SK-N-SH treated with all-trans-retinoic acid at 6 μM for 48 hours (cell line): ENCODE data around the gene FRYL.

Experiments
- GLIS3 ChIP-seq: fragments of 250-450 bp; sonication (Bioruptor Pico); IDR thresholded peaks from 2 replicates; pipeline ENCODE4 v1.5.0; 2020; ENCODE audit warnings: mild to moderate bottlenecking, moderate library complexity
- ZNF70 ChIP-seq: fragments of 450-650 bp; formaldehyde crosslinking; IDR thresholded peaks from 2 replicates; pipeline ENCODE4 v1.5.0; 2020; ENCODE audit warnings: mild to moderate bottlenecking, moderate library complexity
- TF ChIP-seq, protein P1 (sequence below): fragments of 250-450 bp; sonication (Bioruptor Pico); IDR thresholded peaks from 2 replicates; pipeline ENCODE4 v1.5.1; 2020; ENCODE audit warnings: low read depth, mild to moderate bottlenecking, moderate library complexity
- TF ChIP-seq, protein P2 (sequence below): fragments of 250-450 bp; sonication (Bioruptor Pico); IDR thresholded peaks from 2 replicates; pipeline ENCODE4 v1.5.0; 2020; ENCODE audit warnings: mild to moderate bottlenecking, moderate library complexity
- TF ChIP-seq, protein P3 (sequence below): fragments of 250-450 bp; sonication (Bioruptor Pico); IDR thresholded peaks from 2 replicates; pipeline ENCODE4 v1.8.0; 2020; ENCODE audit warnings: mild to moderate bottlenecking, moderate library complexity, borderline replicate concordance

DNA sequence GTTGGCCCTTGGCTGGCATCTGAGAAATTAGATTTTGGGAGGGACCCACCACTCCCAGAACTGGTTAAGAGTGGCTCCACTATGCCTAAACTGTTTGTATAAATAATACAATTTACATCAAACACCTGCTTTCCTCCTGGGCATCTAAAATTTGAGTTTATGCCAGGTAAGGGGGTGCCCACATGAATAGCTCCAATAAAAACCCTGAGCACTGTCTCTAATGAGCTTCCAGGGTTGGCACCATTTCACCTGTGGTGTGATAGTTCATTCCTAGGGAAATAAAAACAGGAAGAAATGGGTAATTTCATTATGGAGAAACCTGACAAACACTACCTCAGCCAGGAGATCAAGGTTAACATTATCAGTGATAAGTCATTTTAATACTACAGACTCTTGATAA, 119.7 kb downstream of the FRYL start:
- TF ChIP-seq GLIS3 (CRISPR knock-in tag) = no peak
- TF ChIP-seq, protein P1, sequence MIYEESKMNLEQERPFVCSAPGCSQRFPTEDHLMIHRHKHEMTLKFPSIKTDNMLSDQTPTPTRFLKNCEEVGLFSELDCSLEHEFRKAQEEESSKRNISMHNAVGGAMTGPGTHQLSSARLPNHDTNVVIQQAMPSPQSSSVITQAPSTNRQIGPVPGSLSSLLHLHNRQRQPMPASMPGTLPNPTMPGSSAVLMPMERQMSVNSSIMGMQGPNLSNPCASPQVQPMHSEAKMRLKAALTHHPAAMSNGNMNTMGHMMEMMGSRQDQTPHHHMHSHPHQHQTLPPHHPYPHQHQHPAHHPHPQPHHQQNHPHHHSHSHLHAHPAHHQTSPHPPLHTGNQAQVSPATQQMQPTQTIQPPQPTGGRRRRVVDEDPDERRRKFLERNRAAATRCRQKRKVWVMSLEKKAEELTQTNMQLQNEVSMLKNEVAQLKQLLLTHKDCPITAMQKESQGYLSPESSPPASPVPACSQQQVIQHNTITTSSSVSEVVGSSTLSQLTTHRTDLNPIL (CRISPR knock-in tag) = no peak
- TF ChIP-seq, protein P2, sequence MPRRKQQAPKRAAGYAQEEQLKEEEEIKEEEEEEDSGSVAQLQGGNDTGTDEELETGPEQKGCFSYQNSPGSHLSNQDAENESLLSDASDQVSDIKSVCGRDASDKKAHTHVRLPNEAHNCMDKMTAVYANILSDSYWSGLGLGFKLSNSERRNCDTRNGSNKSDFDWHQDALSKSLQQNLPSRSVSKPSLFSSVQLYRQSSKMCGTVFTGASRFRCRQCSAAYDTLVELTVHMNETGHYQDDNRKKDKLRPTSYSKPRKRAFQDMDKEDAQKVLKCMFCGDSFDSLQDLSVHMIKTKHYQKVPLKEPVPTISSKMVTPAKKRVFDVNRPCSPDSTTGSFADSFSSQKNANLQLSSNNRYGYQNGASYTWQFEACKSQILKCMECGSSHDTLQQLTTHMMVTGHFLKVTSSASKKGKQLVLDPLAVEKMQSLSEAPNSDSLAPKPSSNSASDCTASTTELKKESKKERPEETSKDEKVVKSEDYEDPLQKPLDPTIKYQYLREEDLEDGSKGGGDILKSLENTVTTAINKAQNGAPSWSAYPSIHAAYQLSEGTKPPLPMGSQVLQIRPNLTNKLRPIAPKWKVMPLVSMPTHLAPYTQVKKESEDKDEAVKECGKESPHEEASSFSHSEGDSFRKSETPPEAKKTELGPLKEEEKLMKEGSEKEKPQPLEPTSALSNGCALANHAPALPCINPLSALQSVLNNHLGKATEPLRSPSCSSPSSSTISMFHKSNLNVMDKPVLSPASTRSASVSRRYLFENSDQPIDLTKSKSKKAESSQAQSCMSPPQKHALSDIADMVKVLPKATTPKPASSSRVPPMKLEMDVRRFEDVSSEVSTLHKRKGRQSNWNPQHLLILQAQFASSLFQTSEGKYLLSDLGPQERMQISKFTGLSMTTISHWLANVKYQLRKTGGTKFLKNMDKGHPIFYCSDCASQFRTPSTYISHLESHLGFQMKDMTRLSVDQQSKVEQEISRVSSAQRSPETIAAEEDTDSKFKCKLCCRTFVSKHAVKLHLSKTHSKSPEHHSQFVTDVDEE = no peak
- TF ChIP-seq ZNF70 (CRISPR knock-in tag) = no peak
- TF ChIP-seq, protein P3, sequence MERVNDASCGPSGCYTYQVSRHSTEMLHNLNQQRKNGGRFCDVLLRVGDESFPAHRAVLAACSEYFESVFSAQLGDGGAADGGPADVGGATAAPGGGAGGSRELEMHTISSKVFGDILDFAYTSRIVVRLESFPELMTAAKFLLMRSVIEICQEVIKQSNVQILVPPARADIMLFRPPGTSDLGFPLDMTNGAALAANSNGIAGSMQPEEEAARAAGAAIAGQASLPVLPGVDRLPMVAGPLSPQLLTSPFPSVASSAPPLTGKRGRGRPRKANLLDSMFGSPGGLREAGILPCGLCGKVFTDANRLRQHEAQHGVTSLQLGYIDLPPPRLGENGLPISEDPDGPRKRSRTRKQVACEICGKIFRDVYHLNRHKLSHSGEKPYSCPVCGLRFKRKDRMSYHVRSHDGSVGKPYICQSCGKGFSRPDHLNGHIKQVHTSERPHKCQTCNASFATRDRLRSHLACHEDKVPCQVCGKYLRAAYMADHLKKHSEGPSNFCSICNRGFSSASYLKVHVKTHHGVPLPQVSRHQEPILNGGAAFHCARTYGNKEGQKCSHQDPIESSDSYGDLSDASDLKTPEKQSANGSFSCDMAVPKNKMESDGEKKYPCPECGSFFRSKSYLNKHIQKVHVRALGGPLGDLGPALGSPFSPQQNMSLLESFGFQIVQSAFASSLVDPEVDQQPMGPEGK (CRISPR knock-in tag) = no peak
